Measurements from ENCODE around the gene KCNH2. TPM values are rescaled to one million over a fixed set of nuclear protein-coding genes. Genes with fewer than 3 reads are reported as not detected.

Gene KCNH2
- total and polyA plus RNA-seq, 2 of the 8 experiments (the other 6 are each of a cell fraction or from before 2014, with no cell fraction given), result 8.0 to 15.0 TPM

DNA sequence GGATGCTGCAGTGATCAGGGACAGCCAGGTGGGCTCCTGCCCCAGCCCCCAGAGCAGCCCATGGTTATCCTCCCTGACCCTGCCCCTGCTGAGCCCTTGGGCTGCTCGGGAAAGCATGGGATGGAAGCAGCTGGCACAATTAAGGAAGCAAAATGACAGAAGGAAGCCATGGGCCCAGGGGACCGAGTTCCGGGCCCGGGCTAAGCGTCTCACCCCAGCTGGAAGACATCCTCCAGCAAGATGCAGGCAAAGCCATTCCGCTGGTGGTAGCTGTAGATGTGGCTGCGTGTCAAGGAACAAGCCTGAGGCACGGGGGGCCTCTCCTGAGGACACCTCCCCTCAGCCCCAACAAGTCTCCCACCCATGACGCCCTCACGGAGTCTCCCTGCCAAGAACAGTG is 45.1 kb upstream of the KCNH2 start (continued):
- no peak for TF ChIP-seq SIN3A (conservative IDR thresholded peaks at IDR 0.05 in 1 of 2, IDR thresholded peaks at IDR 0.05 in 1 of 2; ENCODE audit: low read depth in 1 of 2, low read length in 2 of 2)

All from H1 (cell line).